ENCODE results near the gene TBCD.

GRCh38 chr17:82868715-82869131, 116.9 kb downstream of the TBCD start:
- no peak for TF ChIP-seq EZH2phosphoT487 (IDR thresholded peaks at IDR 0.05; ENCODE audit: borderline replicate concordance, low read length)
- TF ChIP-seq EZH2 (IDR thresholded peaks at IDR 0.05; ENCODE audit: low read length, unreplicated experiment), result no peak
- TF ChIP-seq CTCF (conservative IDR thresholded peaks at IDR 0.05; ENCODE audit: low read depth, low read length), result no peak
